H9 (cell line): ENCODE results near the gene BMPER. TPM values are rescaled to one million over a fixed set of nuclear protein-coding genes. Genes with fewer than 3 reads are reported as not detected.

Experiments
- DNase-seq: peaks from one replicate; pipeline ENCODE4 v3.0.0-alpha.2; 2017
- H2AFZ ChIP-seq: one replicate; pipeline ENCODE4 v1.6.1; 2013; ENCODE audit warnings: mild to moderate bottlenecking, low read length, control low read depth, moderate library complexity
- H2AK5ac ChIP-seq: 2 replicates; pipeline ENCODE4 v1.6.1; 2013; ENCODE audit warnings: low read length, control low read depth, mixed read lengths; ENCODE audit not compliant: insufficient read length
- H2BK120ac ChIP-seq: one replicate; pipeline ENCODE4 v1.6.1; 2013; ENCODE audit warnings: low read depth, mild to moderate bottlenecking, low read length, control low read depth, inconsistent platforms; ENCODE audit not compliant: poor library complexity, severe bottlenecking
- H2BK12ac ChIP-seq: 2 replicates; pipeline ENCODE4 v1.6.1; 2013; ENCODE audit warnings: low read length, control low read depth, mixed read lengths, low read depth; ENCODE audit not compliant: insufficient read length
- H2BK15ac ChIP-seq: 2 replicates; pipeline ENCODE4 v1.6.1; 2013; ENCODE audit warnings: low read depth, low read length, control low read depth
- H2BK20ac ChIP-seq: one replicate; pipeline ENCODE4 v1.6.1; 2013; ENCODE audit warnings: low read depth, mild to moderate bottlenecking, low read length, control low read depth, inconsistent platforms; ENCODE audit not compliant: poor library complexity, severe bottlenecking
- H2BK5ac ChIP-seq: 2 replicates; pipeline ENCODE4 v1.6.1; 2013; ENCODE audit warnings: low read length, control low read depth, mixed read lengths; ENCODE audit not compliant: insufficient read length
- H3K14ac ChIP-seq: 2 replicates; pipeline ENCODE4 v1.6.1; 2013; ENCODE audit warnings: low read length, control low read depth; ENCODE audit not compliant: insufficient read depth
- H3K18ac ChIP-seq: 2 replicates; pipeline ENCODE4 v1.6.1; 2013; ENCODE audit warnings: low read depth, mild to moderate bottlenecking, mixed read lengths, low read length, control low read depth; ENCODE audit not compliant: insufficient read length
- H3K23ac ChIP-seq: 2 replicates; pipeline ENCODE4 v1.6.1; 2013; ENCODE audit warnings: low read length, control low read depth, mixed read lengths, low read depth; ENCODE audit not compliant: insufficient read length
- H3K23me2 ChIP-seq: 2 replicates; pipeline ENCODE4 v1.6.1; 2013; ENCODE audit warnings: low read depth, mild to moderate bottlenecking, mixed read lengths, low read length, control low read depth; ENCODE audit not compliant: insufficient read length, poor library complexity, severe bottlenecking
- H3K27ac ChIP-seq: 2 replicates; pipeline ENCODE4 v1.5.1; 2013; ENCODE audit warnings: low read length, control low read depth, mixed read lengths, low read depth; ENCODE audit not compliant: insufficient read length
- H3K27me3 ChIP-seq: 2 replicates; pipeline ENCODE4 v1.6.1; 2013; ENCODE audit warnings: low read length, control low read depth, inconsistent platforms; ENCODE audit not compliant: insufficient read depth
- H3K4ac ChIP-seq: 2 replicates; pipeline ENCODE4 v1.6.1; 2013; ENCODE audit warnings: low read depth, mild to moderate bottlenecking, control low read depth, inconsistent platforms, low read length, moderate library complexity
- H3K4me1 ChIP-seq: 2 replicates; pipeline ENCODE4 v1.6.1; 2013; ENCODE audit warnings: low read length, control low read depth, inconsistent platforms; ENCODE audit not compliant: insufficient read depth
- H3K4me2 ChIP-seq: 2 replicates; pipeline ENCODE4 v1.6.1; 2013; ENCODE audit warnings: low read length, control low read depth, mixed read lengths; ENCODE audit not compliant: insufficient read length, insufficient read depth
- H3K56ac ChIP-seq: 2 replicates; pipeline ENCODE4 v1.6.1; 2013; ENCODE audit warnings: low read depth, mild to moderate bottlenecking, mixed read lengths, low read length, control low read depth; ENCODE audit not compliant: insufficient read length
- H3K79me1 ChIP-seq: 2 replicates; pipeline ENCODE4 v1.6.1; 2013; ENCODE audit warnings: low read depth, mild to moderate bottlenecking, moderate library complexity, low read length, control low read depth, inconsistent platforms; ENCODE audit not compliant: insufficient read depth, poor library complexity, severe bottlenecking
- H3K79me2 ChIP-seq: 2 replicates; pipeline ENCODE4 v1.6.1; 2013; ENCODE audit warnings: low read length, control low read depth, inconsistent platforms; ENCODE audit not compliant: insufficient read depth
- H3K9ac ChIP-seq: 2 replicates; pipeline ENCODE4 v1.6.1; 2013; ENCODE audit warnings: low read length, control low read depth, mixed read lengths; ENCODE audit not compliant: insufficient read length; ENCODE audit errors: extremely low read depth
- H3K9me3 ChIP-seq: one replicate; pipeline ENCODE4 v1.6.1; 2013; ENCODE audit warnings: low read depth, low read length, inconsistent platforms; ENCODE audit not compliant: control insufficient read depth
- H3T11ph ChIP-seq: one replicate; pipeline ENCODE4 v1.6.1; 2013; ENCODE audit warnings: mild to moderate bottlenecking, low read length, control low read depth, inconsistent platforms
- H4K20me1 ChIP-seq: one replicate; pipeline ENCODE4 v1.6.1; 2013; ENCODE audit not compliant: control insufficient read depth, insufficient read length, insufficient read depth
- H4K5ac ChIP-seq: 2 replicates; pipeline ENCODE4 v1.6.1; 2013; ENCODE audit warnings: low read depth, mild to moderate bottlenecking, mixed read lengths, low read length, control low read depth; ENCODE audit not compliant: insufficient read length
- H4K8ac ChIP-seq: replicated peaks from 2 replicates; pipeline ENCODE4 v1.6.1; 2013; ENCODE audit warnings: low read length, control low read depth, mixed read lengths, low read depth; ENCODE audit not compliant: insufficient read length
- H4K91ac ChIP-seq: 2 replicates; pipeline ENCODE4 v1.6.1; 2013; ENCODE audit warnings: low read depth, mild to moderate bottlenecking, moderate library complexity, mixed read lengths, low read length, control low read depth; ENCODE audit not compliant: insufficient read length
- H3K27ac Mint-ChIP-seq, 3 experiments: 2 replicates in 2 of 3; 3 replicates in 1 of 3; pipeline ENCODE4 v1.8.0; 2020 to 2021; ENCODE audit warnings: mixed read lengths in 3 of 3, mild to moderate bottlenecking in 1 of 3, moderate library complexity in 1 of 3
- H3K27me3 Mint-ChIP-seq: 2 replicates; pipeline ENCODE4 v1.8.0; 2021; ENCODE audit warnings: low read depth, mild to moderate bottlenecking, moderate library complexity, mixed read lengths
- H3K36me3 Mint-ChIP-seq, 3 experiments: 2 replicates in 2 of 3; 3 replicates in 1 of 3; pipeline ENCODE4 v1.8.0; 2020 to 2021; ENCODE audit warnings: low read depth in 3 of 3, mixed read lengths in 3 of 3; ENCODE audit not compliant: insufficient read depth in 1 of 3
- H3K4me1 Mint-ChIP-seq, 2 experiments: 2 replicates each; pipeline ENCODE4 v1.8.0; 2020; ENCODE audit warnings: mixed read lengths in 2 of 2
- H3K4me3 Mint-ChIP-seq, 2 experiments: 2 replicates in 1 of 2; 3 replicates in 1 of 2; pipeline ENCODE4 v1.8.0; 2020 to 2021; ENCODE audit warnings: mild to moderate bottlenecking in 2 of 2, mixed read lengths in 2 of 2, moderate library complexity in 1 of 2
- H3K9me3 Mint-ChIP-seq, 2 experiments: 2 replicates in 1 of 2; 3 replicates in 1 of 2; pipeline ENCODE4 v1.8.0; 2020; ENCODE audit warnings: mild to moderate bottlenecking in 2 of 2, mixed read lengths in 2 of 2, moderate library complexity in 1 of 2
- CTCF ChIP-seq: fragments of 200-600 bp; sonication (generic); conservative IDR thresholded peaks from 3 replicates; pipeline ENCODE4 v1.8.0; 2021; ENCODE audit warnings: antibody characterized with exemption, mild to moderate bottlenecking
- WGBS: extraction: QIAGEN DNeasy Blood & Tissue Kit; methylation state at CpG from one replicate; pipeline ENCODE4 v1.1.7; 2013; ENCODE audit warnings: missing lambda C conversion rate, low lambda C conversion rate, mixed read lengths; ENCODE audit not compliant: insufficient read length; ENCODE audit errors: extremely low coverage; 5-methylcytosine and 5-hydroxymethylcytosine counted together
- total RNA-seq: library from RNA; stranded (reverse); gene quantifications from 2 replicates; pipeline ENCODE4 v1.2.1, GENCODE V29; 2021

Gene BMPER
- total RNA-seq, 1 experiment from 2014 or later = 0.20 TPM

GRCh38 chr7:34191162-34191561, 285.8 kb downstream of the BMPER start:
- no peak overlapping the region for H4K5ac ChIP-seq
- Mint-ChIP-seq H3K36me3 (peaks cover 0 to 2% (median 0%) of the 10 kb centered on the region in 3 experiments; a peak in 1 of 7 replicates), H3K9me3 (no peaks in the 10 kb centered on the region), H3K27ac (no peak overlapping the region), H3K27me3 (peaks cover 3% of the 10 kb centered on the region), H3K4me1 (peaks cover 13 to 17% of the 10 kb centered on the region in 2 experiments), H3K4me3 (no peak overlapping the region)
- no peak overlapping the region for H2AK5ac ChIP-seq
- WGBS = no CpG with 5 or more reads among the region's 8 CpGs
- H3K18ac ChIP-seq = no peak overlapping the region
- H3T11ph ChIP-seq = no peak overlapping the region
- no peaks in the 10 kb centered on the region for H3K79me2 ChIP-seq
- H3K4me1 ChIP-seq = no peaks in the 10 kb centered on the region
- H3K23me2 ChIP-seq = no peaks in the 10 kb centered on the region
- no peak overlapping the region for H3K27ac ChIP-seq
- no peak overlapping the region for H2BK15ac ChIP-seq
- no peak for DNase-seq
- no peak overlapping the region for H3K4ac ChIP-seq
- no peaks in the 10 kb centered on the region for H3K27me3 ChIP-seq
- no peaks in the 10 kb centered on the region for H3K9me3 ChIP-seq
- H3K56ac ChIP-seq = no peak overlapping the region
- H2BK12ac ChIP-seq = no peak overlapping the region
- no peaks in the 10 kb centered on the region for H3K79me1 ChIP-seq
- H3K14ac ChIP-seq = no peak overlapping the region
- no peak overlapping the region for H2BK120ac ChIP-seq
- H2BK20ac ChIP-seq = no peak overlapping the region
- no peak overlapping the region for H4K8ac ChIP-seq
- no peaks in the 10 kb centered on the region for H4K20me1 ChIP-seq
- H3K4me2 ChIP-seq = no peak overlapping the region
- no peak overlapping the region for H3K9ac ChIP-seq
- H3K23ac ChIP-seq = no peak overlapping the region
- H2BK5ac ChIP-seq = no peak overlapping the region
- H4K91ac ChIP-seq = no peak overlapping the region
- no peak for TF ChIP-seq CTCF
- no peak overlapping the region for H2AFZ ChIP-seq
